HuH-7.5 (cell line): ENCODE results near the gene KIF3B.
A peak's percentile ranks its signal among the peaks of the same experiment; 100 is the strongest.
"Not testable (repeated sequence)": the region's sequence is repeated elsewhere in the genome, so short reads cannot be mapped to it uniquely, and the experiment has no call there.

Experiments
- DNase-seq: peaks from one replicate; pipeline ENCODE4 v3.0.0; 2011; ENCODE audit warnings: low spot score

KIF3B gene

GRCh38 chr20:32330555-32330897 lies 53.1 kb downstream of the KIF3B start:
- no peak for DNase-seq

GRCh38 chr20:32332614-32333013 lies 55.2 kb downstream of the KIF3B start:
- no peak for DNase-seq

GRCh38 chr20:32333181-32333987 lies 55.9 kb downstream of the KIF3B start:
- DNase-seq, result no peak

- DNase-seq, result no peak
These were observed 56.8 kb downstream of the KIF3B start for GRCh38 chr20:32333988-32334885.

GRCh38 chr20:32336918-32337347 lies 59.5 kb downstream of the KIF3B start:
- peak; percentile 55 for DNase-seq

GRCh38 chr20:32337937-32338661 lies 60.6 kb downstream of the KIF3B start:
- DNase-seq, result no peak

- no peak for DNase-seq
These were observed 61.2 kb downstream of the KIF3B start for GRCh38 chr20:32338665-32339064.

- no peak for DNase-seq
These were observed 61.7 kb downstream of the KIF3B start for GRCh38 chr20:32339116-32339515.

GRCh38 chr20:32341053-32341452 lies 63.6 kb downstream of the KIF3B start:
- not testable (repeated sequence) for DNase-seq

GRCh38 chr20:32343439-32343838 lies 66.0 kb downstream of the KIF3B start:
- DNase-seq, result no peak

GRCh38 chr20:32344835-32345506 lies 67.5 kb downstream of the KIF3B start:
- no peak for DNase-seq

GRCh38 chr20:32348207-32348606 lies 70.8 kb downstream of the KIF3B start:
- no peak for DNase-seq

GRCh38 chr20:32350421-32350820 lies 73.0 kb downstream of the KIF3B start:
- no peak for DNase-seq

GRCh38 chr20:32352121-32352720 lies 74.8 kb downstream of the KIF3B start:
- no peak for DNase-seq

GRCh38 chr20:32353848-32354496 lies 76.5 kb downstream of the KIF3B start:
- no peak for DNase-seq

GRCh38 chr20:32354592-32355416 lies 77.4 kb downstream of the KIF3B start:
- no peak for DNase-seq

- DNase-seq, result no peak
These were observed 78.0 kb downstream of the KIF3B start for GRCh38 chr20:32355417-32355841.

GRCh38 chr20:32355907-32356621 lies 78.6 kb downstream of the KIF3B start:
- DNase-seq, result not testable (repeated sequence)
